ENCODE results near the gene CTNNA1.

GRCh38 chr5:138934971-138935370, 181.7 kb downstream of the CTNNA1 start:
- TF ChIP-seq, protein P1, sequence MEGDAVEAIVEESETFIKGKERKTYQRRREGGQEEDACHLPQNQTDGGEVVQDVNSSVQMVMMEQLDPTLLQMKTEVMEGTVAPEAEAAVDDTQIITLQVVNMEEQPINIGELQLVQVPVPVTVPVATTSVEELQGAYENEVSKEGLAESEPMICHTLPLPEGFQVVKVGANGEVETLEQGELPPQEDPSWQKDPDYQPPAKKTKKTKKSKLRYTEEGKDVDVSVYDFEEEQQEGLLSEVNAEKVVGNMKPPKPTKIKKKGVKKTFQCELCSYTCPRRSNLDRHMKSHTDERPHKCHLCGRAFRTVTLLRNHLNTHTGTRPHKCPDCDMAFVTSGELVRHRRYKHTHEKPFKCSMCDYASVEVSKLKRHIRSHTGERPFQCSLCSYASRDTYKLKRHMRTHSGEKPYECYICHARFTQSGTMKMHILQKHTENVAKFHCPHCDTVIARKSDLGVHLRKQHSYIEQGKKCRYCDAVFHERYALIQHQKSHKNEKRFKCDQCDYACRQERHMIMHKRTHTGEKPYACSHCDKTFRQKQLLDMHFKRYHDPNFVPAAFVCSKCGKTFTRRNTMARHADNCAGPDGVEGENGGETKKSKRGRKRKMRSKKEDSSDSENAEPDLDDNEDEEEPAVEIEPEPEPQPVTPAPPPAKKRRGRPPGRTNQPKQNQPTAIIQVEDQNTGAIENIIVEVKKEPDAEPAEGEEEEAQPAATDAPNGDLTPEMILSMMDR (IDR thresholded peaks at IDR 0.05; ENCODE audit: extremely low read depth in 1 of 2, insufficient read depth in 1 of 2, low read depth in 1 of 2, low read length in 2 of 2) = no peak
- TF ChIP-seq POLR2A (IDR thresholded peaks at IDR 0.05; ENCODE audit: low read depth, low read length) = no peak

All from endothelial cell of umbilical vein (primary cell).